ENCODE data around the gene PPP1R37. TPM values are rescaled to one million over a fixed set of nuclear protein-coding genes. Genes with fewer than 3 reads are reported as not detected.

PPP1R37 gene
- total RNA-seq, 2 donors from 2014 or later, result 19.6 to 22.6 TPM

- H3K27ac ChIP-seq, result no peak overlapping the region
- ATAC-seq (ENCODE audit: insufficient number of reproducible peaks, low FRiP score, low read depth), result no peak
Observed at GRCh38 chr19:45137179-45137761, 44.3 kb downstream of the PPP1R37 start.

DNA sequence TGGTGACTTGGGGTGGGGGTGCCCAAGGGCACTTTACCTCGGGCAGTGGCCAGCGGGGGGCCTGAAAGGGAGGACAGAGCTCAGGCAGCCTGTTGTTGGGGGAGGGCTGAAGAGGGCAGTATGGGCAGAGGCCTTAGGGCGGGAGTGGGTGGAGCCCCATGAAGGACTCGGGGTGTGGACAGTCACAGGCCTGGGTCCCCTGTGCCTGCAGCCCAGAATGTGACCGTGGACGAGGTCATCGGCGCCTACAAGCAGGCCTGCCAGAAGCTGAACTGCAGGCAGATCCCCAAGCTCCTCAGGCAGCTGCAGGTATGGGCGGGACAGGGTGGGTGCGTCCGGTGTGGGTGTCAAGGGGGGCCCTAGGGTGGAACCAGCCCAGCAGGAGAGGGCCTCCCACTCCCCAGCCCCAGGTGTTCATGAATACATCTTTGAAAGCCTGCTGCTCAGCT lies 45.3 kb downstream of the PPP1R37 start:
- Histone ChIP-seq H3K36me3 (peaks cover 19% of the 10 kb centered on the region), H3K4me3 (no peak overlapping the region), H3K27ac (no peak overlapping the region), H3K9me3 (no peaks in the 10 kb centered on the region), H3K4me1 (ENCODE audit: control insufficient read depth in 1 of 2, low read depth in 2 of 2) (no peaks in the 10 kb centered on the region), H3K27me3 (replicated peaks; ENCODE audit: insufficient read depth) (no peaks in the 10 kb centered on the region)
- no peak for ATAC-seq (ENCODE audit: insufficient number of reproducible peaks, low FRiP score, low read depth)
- no peak for DNase-seq (ENCODE audit: low spot score)
- no peak for TF ChIP-seq CTCF (IDR thresholded peaks at IDR 0.05)

More at GRCh38 chr19:45137179-45137761, 44.3 kb downstream of the PPP1R37 start:
- Histone ChIP-seq H3K4me1 (ENCODE audit: control insufficient read depth in 1 of 2, low read depth in 2 of 2) (no peaks in the 10 kb centered on the region), H3K9me3 (no peaks in the 10 kb centered on the region), H3K4me3 (no peak overlapping the region), H3K27me3 (replicated peaks; ENCODE audit: insufficient read depth) (no peaks in the 10 kb centered on the region), H3K36me3 (peaks cover 11% of the 10 kb centered on the region)
- no peak for TF ChIP-seq CTCF (IDR thresholded peaks at IDR 0.05)
- no peak for DNase-seq (ENCODE audit: low spot score)

DNA sequence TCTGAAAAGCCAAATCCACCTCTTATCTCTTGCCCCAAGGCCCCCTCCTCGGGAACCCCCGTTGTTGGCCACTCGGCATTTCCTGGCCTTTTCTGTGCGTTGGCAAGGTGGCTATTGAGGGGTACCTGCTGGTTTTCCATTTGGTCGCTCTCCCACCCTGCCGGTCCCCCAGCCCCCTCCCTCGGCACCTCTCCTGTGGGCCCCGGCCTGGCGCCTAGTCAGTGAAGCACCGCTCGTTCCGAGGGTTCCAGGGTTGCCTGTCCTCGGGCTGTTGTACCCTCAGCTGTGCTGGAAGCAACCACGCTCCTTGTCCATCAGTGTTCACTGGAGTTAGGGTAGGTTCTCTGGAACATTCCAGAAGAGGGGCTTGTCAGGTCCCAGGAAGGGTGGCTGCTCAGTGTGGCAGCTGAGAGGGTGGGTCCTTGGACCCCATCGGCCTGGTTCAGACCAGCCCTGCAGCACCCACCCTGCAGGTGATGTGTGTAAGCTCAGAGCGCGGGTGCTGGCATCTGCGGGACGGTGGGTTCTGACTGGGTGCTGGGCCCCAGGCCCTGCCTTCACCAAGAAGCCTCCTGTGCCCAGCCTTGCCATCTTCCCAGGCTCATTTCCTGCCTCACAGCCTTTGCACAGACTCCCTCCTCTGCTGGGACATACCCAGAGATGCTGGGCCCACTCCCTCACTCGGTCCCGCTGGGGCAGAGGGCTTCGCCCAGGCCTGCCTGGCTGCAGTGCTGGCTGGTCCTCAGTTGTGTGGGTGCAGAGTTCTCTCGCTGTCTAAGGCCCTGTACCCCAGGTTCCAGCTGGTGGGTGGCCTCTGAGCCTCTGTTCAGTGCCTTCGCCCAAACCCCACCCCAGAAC lies 46.5 kb downstream of the PPP1R37 start:
- no peaks in the 10 kb centered on the region for H3K27me3 ChIP-seq (replicated peaks; ENCODE audit: insufficient read depth)
- peaks cover 22% of the 10 kb centered on the region for H3K36me3 ChIP-seq
- ATAC-seq (ENCODE audit: insufficient number of reproducible peaks, low FRiP score, low read depth) (no peak), DNase-seq (ENCODE audit: low spot score) (no peak)
- H3K27ac ChIP-seq, result no peak overlapping the region
- no peak overlapping the region for H3K4me3 ChIP-seq
- no peaks in the 10 kb centered on the region for H3K4me1 ChIP-seq (ENCODE audit: control insufficient read depth in 1 of 2, low read depth in 2 of 2)
- H3K9me3 ChIP-seq, result no peaks in the 10 kb centered on the region
- no peak for TF ChIP-seq CTCF (IDR thresholded peaks at IDR 0.05)

DNA sequence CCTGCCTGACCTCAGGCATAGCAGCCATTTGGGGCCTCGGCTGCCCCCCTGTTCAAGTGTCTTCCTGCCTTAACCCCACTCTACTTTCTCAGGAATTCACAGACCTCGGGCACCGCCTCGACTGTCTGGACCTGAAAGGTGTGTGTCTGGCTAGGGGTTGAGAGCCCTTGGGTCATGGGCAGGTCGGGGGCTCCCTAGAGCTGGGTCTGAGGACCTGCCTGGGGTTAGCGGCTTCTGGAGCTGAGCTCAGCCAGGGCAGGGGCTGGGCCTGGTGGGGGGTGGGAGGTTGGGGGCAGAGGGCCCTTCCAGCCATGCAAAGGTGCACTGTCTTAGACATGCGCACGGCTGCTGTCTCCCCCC lies 47.1 kb downstream of the PPP1R37 start:
- no peaks in the 10 kb centered on the region for H3K9me3 ChIP-seq
- H3K36me3 ChIP-seq, result peaks cover 26% of the 10 kb centered on the region
- H3K4me1 ChIP-seq (ENCODE audit: control insufficient read depth in 1 of 2, low read depth in 2 of 2), result no peaks in the 10 kb centered on the region
- no peaks in the 10 kb centered on the region for H3K27me3 ChIP-seq (replicated peaks; ENCODE audit: insufficient read depth)
- H3K4me3 ChIP-seq, result no peak overlapping the region
- ATAC-seq (ENCODE audit: insufficient number of reproducible peaks, low FRiP score, low read depth) (no peak), DNase-seq (ENCODE audit: low spot score) (no peak)
- no peak overlapping the region for H3K27ac ChIP-seq
- TF ChIP-seq CTCF (IDR thresholded peaks at IDR 0.05), result no peak

GRCh38 chr19:45140533-45140932 lies 47.6 kb downstream of the PPP1R37 start:
- TF ChIP-seq CTCF (IDR thresholded peaks at IDR 0.05), result no peak
- Histone ChIP-seq H3K9me3 (no peaks in the 10 kb centered on the region), H3K36me3 (peaks cover 27% of the 10 kb centered on the region), H3K4me3 (no peak overlapping the region), H3K4me1 (ENCODE audit: control insufficient read depth in 1 of 2, low read depth in 2 of 2) (no peaks in the 10 kb centered on the region), H3K27me3 (replicated peaks; ENCODE audit: insufficient read depth) (no peaks in the 10 kb centered on the region), H3K27ac (no peak overlapping the region)
- ATAC-seq (ENCODE audit: insufficient number of reproducible peaks, low FRiP score, low read depth) (no peak), DNase-seq (ENCODE audit: low spot score) (no peak)
